Measurements from ENCODE around the gene MAP3K7CL.
A peak's percentile ranks its signal among the peaks of the same experiment; 100 is the strongest.

The MAP3K7CL gene

GRCh38 chr21:29170944-29171343 lies 40.5 kb downstream of the MAP3K7CL start:
- no peak for DNase-seq

GRCh38 chr21:29172282-29172681 lies 41.8 kb downstream of the MAP3K7CL start:
- no peak for DNase-seq

GRCh38 chr21:29174607-29175013 lies 44.2 kb downstream of the MAP3K7CL start:
- no peak for DNase-seq

- DNase-seq, result no peak
Observed at GRCh38 chr21:29175408-29176134, 45.1 kb downstream of the MAP3K7CL start.

GRCh38 chr21:29176471-29177120 lies 46.2 kb downstream of the MAP3K7CL start:
- no peak for DNase-seq

GRCh38 chr21:29177800-29178199 lies 47.4 kb downstream of the MAP3K7CL start:
- DNase-seq, result no peak

GRCh38 chr21:29178926-29179325 lies 48.5 kb downstream of the MAP3K7CL start:
- no peak for DNase-seq

- no peak for DNase-seq
Observed at GRCh38 chr21:29179503-29179902, 49.1 kb downstream of the MAP3K7CL start.

- DNase-seq, result no peak
Observed at GRCh38 chr21:29181799-29182470, 51.5 kb downstream of the MAP3K7CL start.

GRCh38 chr21:29182691-29183092 lies 52.2 kb downstream of the MAP3K7CL start:
- no peak for DNase-seq

GRCh38 chr21:29184037-29184436 lies 53.6 kb downstream of the MAP3K7CL start:
- peak; percentile 20 for DNase-seq

- no peak for DNase-seq
Observed at GRCh38 chr21:29185172-29185571, 54.7 kb downstream of the MAP3K7CL start.

GRCh38 chr21:29185633-29186032 lies 55.2 kb downstream of the MAP3K7CL start:
- no peak for DNase-seq

GRCh38 chr21:29186246-29186645 lies 55.8 kb downstream of the MAP3K7CL start:
- DNase-seq, result no peak

- DNase-seq, result no peak
Observed at GRCh38 chr21:29187944-29188343, 57.5 kb downstream of the MAP3K7CL start.

- DNase-seq, result no peak
Observed at GRCh38 chr21:29189353-29189752, 58.9 kb downstream of the MAP3K7CL start.

- DNase-seq, result no peak
Observed at GRCh38 chr21:29190923-29191331, 60.5 kb downstream of the MAP3K7CL start.

- no peak for DNase-seq
Observed at GRCh38 chr21:29193072-29193471, 62.6 kb downstream of the MAP3K7CL start.

- no peak for DNase-seq
Observed at GRCh38 chr21:29193901-29194300, 63.5 kb downstream of the MAP3K7CL start.

GRCh38 chr21:29194342-29194741 lies 63.9 kb downstream of the MAP3K7CL start:
- DNase-seq, result no peak

- no peak for DNase-seq
Observed at GRCh38 chr21:29194847-29195246, 64.4 kb downstream of the MAP3K7CL start.

GRCh38 chr21:29195981-29196669 lies 65.7 kb downstream of the MAP3K7CL start:
- peak; percentile 94 for DNase-seq

- no peak for DNase-seq
Observed at GRCh38 chr21:29196670-29197191, 66.3 kb downstream of the MAP3K7CL start.

Data from SIG-M5 (cell line).